GM12878 (cell line): ENCODE data around the gene PEX16. TPM values are rescaled to one million over a fixed set of nuclear protein-coding genes. Genes with fewer than 3 reads are reported as not detected.

Source experiments
- ATF3 ChIP-seq: IDR thresholded peaks from 2 replicates; pipeline ENCODE4 v1.6.1; 2011; ENCODE audit warnings: low read depth, mild to moderate bottlenecking, low read length, moderate library complexity, borderline replicate concordance; ENCODE audit errors: extremely low read depth
- CBFB ChIP-seq: IDR thresholded peaks from 2 replicates; pipeline ENCODE4 v1.6.1; 2016; ENCODE audit warnings: antibody characterized with exemption, low read depth
- CBX3 ChIP-seq: fragments of 200-600 bp; sonication (generic); IDR thresholded peaks from 2 replicates; pipeline ENCODE4 v1.6.1; 2016; ENCODE audit warnings: low read depth, borderline replicate concordance
- CEBPZ ChIP-seq: fragments of 150-350 bp; IDR thresholded peaks from 2 replicates; pipeline ENCODE4 v1.6.1; 2016; ENCODE audit warnings: low read depth, low read length
- CTCF ChIP-seq, 3 experiments: IDR thresholded peaks in 2 of 3; conservative IDR thresholded peaks in 1 of 3; 2 replicates each; pipeline ENCODE4 v1.5.1; 2011; ENCODE audit warnings: low read depth in 3 of 3, low read length in 3 of 3, mild to moderate bottlenecking in 3 of 3, control low read depth in 2 of 3, moderate library complexity in 2 of 3, inconsistent platforms in 1 of 3, mixed read lengths in 1 of 3; ENCODE audit not compliant: control insufficient read depth in 2 of 3, insufficient read depth in 1 of 3; ENCODE audit errors: extremely low read depth in 1 of 3
- EED ChIP-seq: sonication (generic); IDR thresholded peaks from 2 replicates; pipeline ENCODE4 v1.6.1; 2016; ENCODE audit warnings: antibody characterized with exemption, low read depth
- EGR1 ChIP-seq, 2 experiments: IDR thresholded peaks; 1 replicate in 1 of 2; 2 replicates in 1 of 2; pipeline ENCODE4 v1.6.1; 2011 to 2012; ENCODE audit warnings: low read depth in 2 of 2, low read length in 2 of 2, borderline replicate concordance in 1 of 2, mild to moderate bottlenecking in 1 of 2, moderate library complexity in 1 of 2
- FOS ChIP-seq: IDR thresholded peaks from 3 replicates; pipeline ENCODE4 v1.6.1; 2011; ENCODE audit warnings: borderline replicate concordance; ENCODE audit not compliant: insufficient read length; ENCODE audit errors: extremely low read depth
- MXI1 ChIP-seq: fragments of 150-350 bp; IDR thresholded peaks from 2 replicates; pipeline ENCODE4 v1.6.1; 2011; ENCODE audit warnings: low read depth, mild to moderate bottlenecking, inconsistent platforms, low read length, improper control_type of control experiment
- NFIC ChIP-seq: IDR thresholded peaks from 2 replicates; pipeline ENCODE4 v1.6.1; 2012; ENCODE audit warnings: low read depth, mild to moderate bottlenecking, inconsistent platforms, low read length, moderate library complexity
- PAX5 ChIP-seq: IDR thresholded peaks from 2 replicates; pipeline ENCODE4 v1.6.1; 2011; ENCODE audit warnings: low read depth, low read length, borderline replicate concordance
- PML ChIP-seq: IDR thresholded peaks from 2 replicates; pipeline ENCODE4 v1.6.1; 2012; ENCODE audit warnings: low read length, inconsistent platforms
- POLR2AphosphoS5 ChIP-seq: IDR thresholded peaks from 2 replicates; pipeline ENCODE4 v1.6.1; 2011; ENCODE audit warnings: mild to moderate bottlenecking, low read length, inconsistent platforms
- RB1 ChIP-seq: fragments of 450-650 bp; formaldehyde crosslinking; IDR thresholded peaks from 2 replicates; pipeline ENCODE4 v1.6.1; 2017; ENCODE audit warnings: mild to moderate bottlenecking, borderline replicate concordance
- RUNX3 ChIP-seq: IDR thresholded peaks from 2 replicates; pipeline ENCODE4 v1.6.1; 2012; ENCODE audit warnings: low read length, inconsistent platforms
- SIX5 ChIP-seq: IDR thresholded peaks from 2 replicates; pipeline ENCODE4 v1.6.1; 2011; ENCODE audit warnings: mild to moderate bottlenecking, low read depth, low read length, moderate library complexity; ENCODE audit not compliant: severe bottlenecking
- SMC3 ChIP-seq: IDR thresholded peaks from 2 replicates; pipeline ENCODE4 v1.6.1; 2011; ENCODE audit warnings: low read length, improper control_type of control experiment, borderline replicate concordance
- SP1 ChIP-seq: IDR thresholded peaks from one replicate; pipeline ENCODE4 v1.6.1; 2011; ENCODE audit warnings: low read depth, low read length
- SRF ChIP-seq, 2 experiments: IDR thresholded peaks; 2 replicates each; pipeline ENCODE4 v1.6.1; 2011; ENCODE audit warnings: low read depth in 2 of 2, low read length in 2 of 2, mild to moderate bottlenecking in 1 of 2, moderate library complexity in 1 of 2
- USF2 ChIP-seq: IDR thresholded peaks from 2 replicates; pipeline ENCODE4 v1.6.1; 2011; ENCODE audit warnings: low read depth, low read length, improper control_type of control experiment, borderline replicate concordance
- ZBTB33 ChIP-seq: fragments of 450-650 bp; IDR thresholded peaks from 2 replicates; pipeline ENCODE4 v1.6.1; 2017; ENCODE audit warnings: mild to moderate bottlenecking
- polyA plus RNA-seq, 11 experiments: library from polyadenylated mRNA; depleted of rRNA in 4 of 11; unstranded in 6 of 11; stranded (reverse) in 5 of 11; fragments of >200 nt; fragmentation: Nextera tagmentation in 4 of 11; fragmentation: Illumina TruSeq in 1 of 11; extraction: Ambion mirVana in 4 of 11; extraction: Trizol in 1 of 11; gene quantifications; 1 replicate in 1 of 11; 2 replicates in 10 of 11; pipeline versions ENCODE4 v1.2.1 to v1.2.3, GENCODE V29; 2011 to 2016; ENCODE audit warnings: inconsistent platforms in 2 of 11, missing spikeins in 2 of 11, low read depth in 1 of 11
- total RNA-seq, 4 experiments: library from RNA; depleted of rRNA in 3 of 4; stranded (reverse); fragments of >200 nt in 3 of 4; fragmentation: Illumina TruSeq in 1 of 4; extraction: Trizol in 1 of 4; gene quantifications; 2 replicates each; pipeline versions ENCODE4 v1.2.1 to v1.2.3, GENCODE V29; 2013 to 2021

The PEX16 gene
- total and polyA plus RNA-seq, 10 of the 15 experiments (the other 5 are each of a cell fraction or from before 2014, with no cell fraction given): 1.4 to 53.5 (median 27.6) TPM

GRCh38 chr11:45930031-45930794 is 12.5 kb upstream of the PEX16 start (continued):
- TF ChIP-seq RB1 (peak; percentile 65; the same call in 1 of the 2 replicates), SP1 (peak; percentile 71), SRF (IDR thresholded peaks at IDR 0.05; ENCODE audit: low read depth in 2 of 2, low read length in 2 of 2) (no peak), RUNX3 (peak; percentile 95), EED (peak; percentile 65), CEBPZ (no peak), POLR2AphosphoS5 (peak; percentile 80; the same call in 1 of the 2 replicates), ATF3 (no peak), ZBTB33 (no peak), SIX5 (peak; percentile 11), SMC3 (no peak), FOS (no peak), MXI1 (peak; percentile 95), PML (no peak), PAX5 (peak; percentile 99), CBX3 (no peak), USF2 (no peak; the same call in 1 of the 2 replicates), NFIC (peak; percentile 86), CBFB (peak; percentile 41; the same call in 1 of the 2 replicates), CTCF (IDR thresholded peaks at IDR 0.05 in 2 of 3, conservative IDR thresholded peaks at IDR 0.05 in 1 of 3; ENCODE audit: control insufficient read depth in 2 of 3, extremely low read depth in 1 of 3, insufficient read depth in 1 of 3, low read depth in 3 of 3, low read length in 3 of 3) (no peak; a peak in 1 of 6 replicates), EGR1 (IDR thresholded peaks at IDR 0.05; ENCODE audit: borderline replicate concordance in 1 of 2, low read depth in 2 of 2, low read length in 2 of 2) (no peak)
